ENCODE measurements around the gene GADD45G. TPM values are rescaled to one million over a fixed set of nuclear protein-coding genes. Genes with fewer than 3 reads are reported as not detected.

GADD45G gene
- total and polyA plus RNA-seq, 10 of the 15 experiments (the other 5 are each of a cell fraction or from before 2014, with no cell fraction given) = 0.07 to 1.00 (median 0.29) TPM; not detected in 4

DNA sequence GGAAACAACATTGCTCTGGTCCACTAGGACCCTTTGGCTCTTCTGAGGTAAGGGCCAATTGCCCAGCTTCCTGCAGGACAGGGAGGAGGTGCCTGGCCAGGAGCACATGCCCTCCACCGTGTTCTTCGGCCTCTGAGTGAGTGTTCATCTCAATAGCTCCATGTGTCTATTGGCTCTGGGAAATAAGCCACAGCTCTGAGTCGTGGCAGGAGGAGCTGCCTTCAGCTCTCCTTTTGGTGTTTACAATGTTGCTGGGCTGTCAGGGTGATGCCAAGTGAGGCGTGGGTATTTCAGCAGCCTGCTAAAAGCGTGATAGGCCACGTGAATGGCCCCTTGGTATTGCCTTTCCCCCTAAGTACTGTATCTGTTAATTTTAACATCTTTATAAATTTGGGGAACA, 26.6 kb downstream of the GADD45G start:
- Histone ChIP-seq H3K27me3 (replicated peaks in 1 of 2; ENCODE audit: control insufficient read depth in 2 of 2, insufficient read depth in 2 of 2, low read length in 1 of 2) (peaks cover 0 to 8% of the 10 kb centered on the region in 2 experiments; a peak in 3 of 4 replicates), H3K4me1 (ENCODE audit: control insufficient read depth, insufficient read depth, low read length) (no peaks in the 10 kb centered on the region), H3K4me2 (ENCODE audit: control insufficient read depth, insufficient read depth) (no peak overlapping the region), H3K9me3 (replicated peaks; ENCODE audit: control insufficient read depth, insufficient read depth, low read length) (no peaks in the 10 kb centered on the region), H4K20me1 (ENCODE audit: control insufficient read depth, insufficient read depth) (no peaks in the 10 kb centered on the region), H2AFZ (ENCODE audit: control insufficient read depth, low read depth, low read length) (no peak overlapping the region), H3K79me2 (ENCODE audit: control insufficient read depth, insufficient read depth, low read length) (no peaks in the 10 kb centered on the region), H3K27ac (ENCODE audit: control insufficient read depth, insufficient read depth) (no peak overlapping the region), H3K4me3 (no peak overlapping the region), H3K36me3 (ENCODE audit: control insufficient read depth in 2 of 2, insufficient read depth in 2 of 2, low read length in 1 of 2) (no peaks in the 10 kb centered on the region), H3K9ac (ENCODE audit: control insufficient read depth, insufficient read depth, low read length) (no peak overlapping the region)
- ATAC-seq (no peak), FAIRE-seq (no peak), DNase-seq (ENCODE audit: low read depth, low spot score) (no peak)
- under 1% methylated on average over 6 of the region's 6 CpGs for WGBS (ENCODE audit: insufficient coverage, insufficient replicate concordance, low lambda C conversion rate, missing lambda C conversion rate)
- no TSS peak for BruUV-seq (replicated peaks)
- ChIA-PET POLR2A (no interaction called here), RAD21 (ENCODE audit: unreplicated experiment) (no interaction called here), CTCF (no interaction called here), SMC1A (ENCODE audit: uncharacterized antibody, unreplicated experiment) (interaction anchor here (0.6 kb wide), 1 partner anchor 61 kb away, joined by 3 read pairs; no protein-coding TSS in a partner anchor)
- in situ Hi-C loops (cut with MboI) = no loop called here
- intact Hi-C loops (cut with micrococcal nuclease; ENCODE audit: unreplicated experiment) = no loop called here
- TF ChIP-seq MEF2A (IDR thresholded peaks at IDR 0.05; ENCODE audit: insufficient read depth, low read depth, low read length) (no peak), KDM1A (IDR thresholded peaks at IDR 0.05; ENCODE audit: borderline replicate concordance) (no peak), EED (IDR thresholded peaks at IDR 0.05; ENCODE audit: low read depth) (no peak), ETV6 (conservative IDR thresholded peaks at IDR 0.05 in 1 of 2, IDR thresholded peaks at IDR 0.05 in 1 of 2; ENCODE audit: borderline replicate concordance in 1 of 2, low read depth in 1 of 2) (no peak), SUPT20H (IDR thresholded peaks at IDR 0.05; ENCODE audit: borderline replicate concordance, control insufficient read depth, low read depth, low read length) (no peak)
- TF ChIP-seq, protein P1, sequence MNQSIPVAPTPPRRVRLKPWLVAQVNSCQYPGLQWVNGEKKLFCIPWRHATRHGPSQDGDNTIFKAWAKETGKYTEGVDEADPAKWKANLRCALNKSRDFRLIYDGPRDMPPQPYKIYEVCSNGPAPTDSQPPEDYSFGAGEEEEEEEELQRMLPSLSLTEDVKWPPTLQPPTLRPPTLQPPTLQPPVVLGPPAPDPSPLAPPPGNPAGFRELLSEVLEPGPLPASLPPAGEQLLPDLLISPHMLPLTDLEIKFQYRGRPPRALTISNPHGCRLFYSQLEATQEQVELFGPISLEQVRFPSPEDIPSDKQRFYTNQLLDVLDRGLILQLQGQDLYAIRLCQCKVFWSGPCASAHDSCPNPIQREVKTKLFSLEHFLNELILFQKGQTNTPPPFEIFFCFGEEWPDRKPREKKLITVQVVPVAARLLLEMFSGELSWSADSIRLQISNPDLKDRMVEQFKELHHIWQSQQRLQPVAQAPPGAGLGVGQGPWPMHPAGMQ (IDR thresholded peaks at IDR 0.05; ENCODE audit: borderline replicate concordance) = no peak
- TF ChIP-seq, protein P2, sequence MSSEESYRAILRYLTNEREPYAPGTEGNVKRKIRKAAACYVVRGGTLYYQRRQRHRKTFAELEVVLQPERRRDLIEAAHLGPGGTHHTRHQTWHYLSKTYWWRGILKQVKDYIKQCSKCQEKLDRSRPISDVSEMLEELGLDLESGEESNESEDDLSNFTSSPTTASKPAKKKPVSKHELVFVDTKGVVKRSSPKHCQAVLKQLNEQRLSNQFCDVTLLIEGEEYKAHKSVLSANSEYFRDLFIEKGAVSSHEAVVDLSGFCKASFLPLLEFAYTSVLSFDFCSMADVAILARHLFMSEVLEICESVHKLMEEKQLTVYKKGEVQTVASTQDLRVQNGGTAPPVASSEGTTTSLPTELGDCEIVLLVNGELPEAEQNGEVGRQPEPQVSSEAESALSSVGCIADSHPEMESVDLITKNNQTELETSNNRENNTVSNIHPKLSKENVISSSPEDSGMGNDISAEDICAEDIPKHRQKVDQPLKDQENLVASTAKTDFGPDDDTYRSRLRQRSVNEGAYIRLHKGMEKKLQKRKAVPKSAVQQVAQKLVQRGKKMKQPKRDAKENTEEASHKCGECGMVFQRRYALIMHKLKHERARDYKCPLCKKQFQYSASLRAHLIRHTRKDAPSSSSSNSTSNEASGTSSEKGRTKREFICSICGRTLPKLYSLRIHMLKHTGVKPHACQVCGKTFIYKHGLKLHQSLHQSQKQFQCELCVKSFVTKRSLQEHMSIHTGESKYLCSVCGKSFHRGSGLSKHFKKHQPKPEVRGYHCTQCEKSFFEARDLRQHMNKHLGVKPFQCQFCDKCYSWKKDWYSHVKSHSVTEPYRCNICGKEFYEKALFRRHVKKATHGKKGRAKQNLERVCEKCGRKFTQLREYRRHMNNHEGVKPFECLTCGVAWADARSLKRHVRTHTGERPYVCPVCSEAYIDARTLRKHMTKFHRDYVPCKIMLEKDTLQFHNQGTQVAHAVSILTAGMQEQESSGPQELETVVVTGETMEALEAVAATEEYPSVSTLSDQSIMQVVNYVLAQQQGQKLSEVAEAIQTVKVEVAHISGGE (CRISPR knock-in tag; IDR thresholded peaks at IDR 0.05) = no peak
- TF ChIP-seq, protein P3, sequence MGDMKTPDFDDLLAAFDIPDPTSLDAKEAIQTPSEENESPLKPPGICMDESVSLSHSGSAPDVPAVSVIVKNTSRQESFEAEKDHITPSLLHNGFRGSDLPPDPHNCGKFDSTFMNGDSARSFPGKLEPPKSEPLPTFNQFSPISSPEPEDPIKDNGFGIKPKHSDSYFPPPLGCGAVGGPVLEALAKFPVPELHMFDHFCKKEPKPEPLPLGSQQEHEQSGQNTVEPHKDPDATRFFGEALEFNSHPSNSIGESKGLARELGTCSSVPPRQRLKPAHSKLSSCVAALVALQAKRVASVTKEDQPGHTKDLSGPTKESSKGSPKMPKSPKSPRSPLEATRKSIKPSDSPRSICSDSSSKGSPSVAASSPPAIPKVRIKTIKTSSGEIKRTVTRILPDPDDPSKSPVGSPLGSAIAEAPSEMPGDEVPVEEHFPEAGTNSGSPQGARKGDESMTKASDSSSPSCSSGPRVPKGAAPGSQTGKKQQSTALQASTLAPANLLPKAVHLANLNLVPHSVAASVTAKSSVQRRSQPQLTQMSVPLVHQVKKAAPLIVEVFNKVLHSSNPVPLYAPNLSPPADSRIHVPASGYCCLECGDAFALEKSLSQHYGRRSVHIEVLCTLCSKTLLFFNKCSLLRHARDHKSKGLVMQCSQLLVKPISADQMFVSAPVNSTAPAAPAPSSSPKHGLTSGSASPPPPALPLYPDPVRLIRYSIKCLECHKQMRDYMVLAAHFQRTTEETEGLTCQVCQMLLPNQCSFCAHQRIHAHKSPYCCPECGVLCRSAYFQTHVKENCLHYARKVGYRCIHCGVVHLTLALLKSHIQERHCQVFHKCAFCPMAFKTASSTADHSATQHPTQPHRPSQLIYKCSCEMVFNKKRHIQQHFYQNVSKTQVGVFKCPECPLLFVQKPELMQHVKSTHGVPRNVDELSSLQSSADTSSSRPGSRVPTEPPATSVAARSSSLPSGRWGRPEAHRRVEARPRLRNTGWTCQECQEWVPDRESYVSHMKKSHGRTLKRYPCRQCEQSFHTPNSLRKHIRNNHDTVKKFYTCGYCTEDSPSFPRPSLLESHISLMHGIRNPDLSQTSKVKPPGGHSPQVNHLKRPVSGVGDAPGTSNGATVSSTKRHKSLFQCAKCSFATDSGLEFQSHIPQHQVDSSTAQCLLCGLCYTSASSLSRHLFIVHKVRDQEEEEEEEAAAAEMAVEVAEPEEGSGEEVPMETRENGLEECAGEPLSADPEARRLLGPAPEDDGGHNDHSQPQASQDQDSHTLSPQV (IDR thresholded peaks at IDR 0.05) = no peak
- TF ChIP-seq, protein P4, sequence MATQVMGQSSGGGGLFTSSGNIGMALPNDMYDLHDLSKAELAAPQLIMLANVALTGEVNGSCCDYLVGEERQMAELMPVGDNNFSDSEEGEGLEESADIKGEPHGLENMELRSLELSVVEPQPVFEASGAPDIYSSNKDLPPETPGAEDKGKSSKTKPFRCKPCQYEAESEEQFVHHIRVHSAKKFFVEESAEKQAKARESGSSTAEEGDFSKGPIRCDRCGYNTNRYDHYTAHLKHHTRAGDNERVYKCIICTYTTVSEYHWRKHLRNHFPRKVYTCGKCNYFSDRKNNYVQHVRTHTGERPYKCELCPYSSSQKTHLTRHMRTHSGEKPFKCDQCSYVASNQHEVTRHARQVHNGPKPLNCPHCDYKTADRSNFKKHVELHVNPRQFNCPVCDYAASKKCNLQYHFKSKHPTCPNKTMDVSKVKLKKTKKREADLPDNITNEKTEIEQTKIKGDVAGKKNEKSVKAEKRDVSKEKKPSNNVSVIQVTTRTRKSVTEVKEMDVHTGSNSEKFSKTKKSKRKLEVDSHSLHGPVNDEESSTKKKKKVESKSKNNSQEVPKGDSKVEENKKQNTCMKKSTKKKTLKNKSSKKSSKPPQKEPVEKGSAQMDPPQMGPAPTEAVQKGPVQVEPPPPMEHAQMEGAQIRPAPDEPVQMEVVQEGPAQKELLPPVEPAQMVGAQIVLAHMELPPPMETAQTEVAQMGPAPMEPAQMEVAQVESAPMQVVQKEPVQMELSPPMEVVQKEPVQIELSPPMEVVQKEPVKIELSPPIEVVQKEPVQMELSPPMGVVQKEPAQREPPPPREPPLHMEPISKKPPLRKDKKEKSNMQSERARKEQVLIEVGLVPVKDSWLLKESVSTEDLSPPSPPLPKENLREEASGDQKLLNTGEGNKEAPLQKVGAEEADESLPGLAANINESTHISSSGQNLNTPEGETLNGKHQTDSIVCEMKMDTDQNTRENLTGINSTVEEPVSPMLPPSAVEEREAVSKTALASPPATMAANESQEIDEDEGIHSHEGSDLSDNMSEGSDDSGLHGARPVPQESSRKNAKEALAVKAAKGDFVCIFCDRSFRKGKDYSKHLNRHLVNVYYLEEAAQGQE (IDR thresholded peaks at IDR 0.05; ENCODE audit: low read depth, low read length) = no peak

Measured in GM12878 (cell line).